Activated T-cell treated with anti-CD3 and anti-CD28 coated beads, Interleukin-2, amount 50 U/mL, for 48 hours (primary cell): ENCODE data around the gene ZC3H18.

ENCODE experiments used
- DNase-seq, 2 experiments: peaks; one replicate each; pipeline ENCODE4 v3.0.0-alpha.2; 2020

Gene ZC3H18

DNA sequence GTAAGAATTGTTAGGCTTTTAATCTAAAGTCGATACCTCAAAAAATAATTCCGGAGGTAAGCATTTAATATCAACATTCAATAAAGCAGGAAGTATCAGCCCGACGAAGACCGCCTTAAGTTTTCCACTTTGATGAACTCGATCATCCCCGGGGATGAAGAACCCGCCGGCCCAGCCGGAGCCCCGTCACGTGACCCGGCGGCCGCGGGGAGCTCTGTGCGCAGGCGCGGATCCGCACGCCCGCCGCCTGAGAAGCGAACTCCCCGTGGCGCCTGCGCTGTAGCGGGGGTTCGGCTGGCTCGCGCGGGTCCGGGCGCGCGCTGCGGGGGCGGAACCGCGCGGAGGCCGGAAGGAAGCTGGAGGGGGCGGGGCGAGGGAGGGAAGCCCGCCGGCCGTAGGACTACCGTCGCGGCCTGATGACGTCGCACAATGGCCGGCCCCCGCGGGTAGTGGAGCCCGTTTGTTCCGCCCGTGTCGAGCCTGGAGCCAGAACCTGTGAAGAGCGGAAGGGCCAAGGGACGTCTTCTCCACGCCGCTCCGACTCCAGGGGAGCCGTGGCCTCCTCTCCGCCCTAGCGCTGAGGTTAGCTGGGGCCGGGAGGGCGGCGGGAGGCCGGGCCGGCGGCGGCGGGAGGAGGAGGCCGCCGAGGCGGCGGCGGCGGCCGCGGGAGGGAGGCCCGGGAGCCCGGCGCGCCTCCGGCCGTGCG lies at the start of gene ZC3H18:
ZC3H18 (plus strand) TSS at position 419 of the 706 bp plus-strand sequence. CDS start 6,721 bp downstream, outside the sequence.
- peak; percentile 97 to 98 for DNase-seq

DNA sequence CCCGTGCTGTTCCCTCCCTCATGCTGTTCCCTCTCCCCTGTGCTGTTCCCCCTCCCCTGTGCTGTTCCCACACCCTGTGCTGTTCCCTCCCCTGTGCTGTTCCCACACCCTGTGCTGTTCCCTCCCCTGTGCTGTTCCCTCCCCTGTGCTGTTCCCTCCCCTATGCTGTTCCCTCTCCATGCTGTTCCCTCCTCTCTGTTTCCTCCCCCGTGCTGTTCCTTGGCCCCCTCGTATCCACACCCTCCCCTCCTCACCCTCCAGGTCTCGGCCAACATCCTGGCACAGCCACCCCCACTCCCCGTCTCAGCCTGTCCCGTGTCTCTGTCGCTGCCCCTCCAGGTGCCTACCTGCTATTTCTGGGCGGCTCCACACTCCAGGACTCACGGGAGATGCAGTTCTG lies 48.5 kb upstream of the ZC3H18 start:
- no peak for DNase-seq

- DNase-seq: no peak
These were observed 47.8 kb upstream of the ZC3H18 start for GRCh38 chr16:88522276-88522949.

DNA sequence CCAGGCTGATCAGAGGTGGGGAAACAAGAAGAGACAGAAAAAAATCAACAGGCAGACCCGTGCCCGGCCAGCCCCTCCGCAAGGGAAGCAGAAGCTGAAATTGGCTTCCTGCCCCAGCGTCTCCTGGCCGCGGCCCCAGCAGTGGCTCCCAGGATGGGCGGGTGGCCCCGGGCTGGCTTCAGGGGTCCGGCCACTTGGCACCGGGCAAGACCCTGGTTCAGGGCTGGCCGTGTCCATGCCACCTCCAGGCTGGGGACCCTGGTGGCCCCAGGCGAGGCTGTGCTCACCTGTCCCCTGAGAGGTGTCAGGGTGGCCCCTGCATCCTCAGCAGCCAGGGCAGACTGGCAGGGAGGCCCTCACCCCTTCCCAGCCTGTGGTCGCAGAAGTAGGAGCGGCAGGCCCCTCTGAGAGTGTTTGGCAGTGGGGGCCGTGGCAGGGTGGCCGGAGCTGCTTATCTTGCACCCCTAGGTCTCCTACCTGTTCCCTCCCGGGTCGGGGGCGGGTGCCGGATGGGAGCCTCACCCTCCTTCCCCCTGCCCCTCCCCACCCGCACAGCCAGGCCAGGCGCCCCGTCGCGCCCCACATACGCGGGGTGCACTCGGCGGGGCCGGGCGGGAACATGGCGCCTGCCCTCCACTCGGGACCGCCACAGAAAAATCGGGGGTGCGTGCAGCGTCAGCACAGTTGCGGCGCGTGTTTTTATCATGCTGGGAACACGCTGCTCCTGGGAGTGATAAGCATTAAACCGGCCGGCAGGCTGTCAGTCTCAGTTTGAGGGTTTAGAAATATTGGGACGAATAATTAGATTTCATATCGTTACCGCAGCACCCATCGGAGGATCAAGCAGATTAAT lies 46.7 kb upstream of the ZC3H18 start:
- no peak for DNase-seq

- no peak for DNase-seq
These were observed 45.8 kb upstream of the ZC3H18 start for GRCh38 chr16:88524274-88524972.

- no peak for DNase-seq
These were observed 45.1 kb upstream of the ZC3H18 start for GRCh38 chr16:88524973-88525662.

GRCh38 chr16:88525663-88525990 lies 44.6 kb upstream of the ZC3H18 start:
- DNase-seq: no peak

GRCh38 chr16:88526008-88526905 lies 43.9 kb upstream of the ZC3H18 start:
- no peak for DNase-seq

- no peak for DNase-seq
These were observed 43.4 kb upstream of the ZC3H18 start for GRCh38 chr16:88526906-88527185.

- peak; percentile 78 to 81 for DNase-seq
These were observed 42.8 kb upstream of the ZC3H18 start for GRCh38 chr16:88527186-88527936.

GRCh38 chr16:88527937-88528743 lies 42.1 kb upstream of the ZC3H18 start:
- DNase-seq: no peak

DNA sequence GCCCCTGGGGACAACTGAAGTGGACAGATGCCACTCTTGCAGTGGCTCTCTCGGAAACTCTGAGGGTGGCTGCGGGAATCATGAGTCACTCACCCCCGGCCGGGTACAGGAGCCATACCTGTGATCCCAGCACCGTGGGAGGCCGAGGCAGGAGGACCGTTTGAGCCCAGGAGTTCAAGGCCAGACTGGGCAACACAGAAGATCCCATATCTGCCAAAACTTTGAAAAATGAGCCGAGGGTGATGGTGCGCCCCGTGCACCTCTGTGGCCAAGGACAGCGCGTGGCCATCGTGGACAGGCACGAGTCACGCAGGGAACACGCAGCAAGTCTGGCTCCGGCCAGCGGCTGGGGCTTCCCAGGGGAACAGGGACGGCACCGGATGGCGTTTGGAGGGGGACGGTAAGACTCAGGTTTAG lies 41.3 kb upstream of the ZC3H18 start:
- no peak for DNase-seq

GRCh38 chr16:88529596-88529995 lies 40.6 kb upstream of the ZC3H18 start:
- DNase-seq: no peak

GRCh38 chr16:88530051-88530857 lies 39.9 kb upstream of the ZC3H18 start:
- no peak for DNase-seq

GRCh38 chr16:88530858-88531203 lies 39.4 kb upstream of the ZC3H18 start:
- no peak for DNase-seq

DNA sequence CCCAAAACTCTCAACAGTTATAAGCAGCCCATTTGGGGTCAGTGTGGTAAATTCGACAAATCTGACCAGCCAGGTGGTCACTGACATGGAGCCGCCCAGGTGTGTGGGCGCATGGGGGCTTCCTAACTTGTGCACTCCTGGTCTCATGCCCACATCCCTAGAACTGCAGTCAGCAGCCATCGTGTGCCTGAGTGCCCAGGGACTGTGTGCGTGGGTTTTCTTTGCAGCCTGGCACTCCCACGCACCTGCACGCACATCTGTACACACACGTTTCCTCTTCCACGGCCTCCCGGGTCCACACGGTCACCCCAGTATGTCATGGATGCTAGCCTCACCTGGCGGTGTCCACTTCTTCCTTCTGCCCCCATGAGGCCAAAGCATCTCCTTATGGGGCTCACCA lies 38.9 kb upstream of the ZC3H18 start:
- DNase-seq: no peak

GRCh38 chr16:88531931-88532433 lies 38.2 kb upstream of the ZC3H18 start:
- DNase-seq: no peak

GRCh38 chr16:88532434-88533241 lies 37.6 kb upstream of the ZC3H18 start:
- DNase-seq: no peak
